SK-N-SH (cell line): Measurements from ENCODE around the gene MYBPC3.

ENCODE experiments used
- CHD2 ChIP-seq: fragments of 150-350 bp; IDR thresholded peaks from 2 replicates; pipeline ENCODE4 v1.6.1; 2018; ENCODE audit warnings: low read length; ENCODE audit not compliant: partially characterized antibody
- REST ChIP-seq: IDR thresholded peaks from 2 replicates; pipeline ENCODE4 v1.6.1; 2012; ENCODE audit warnings: mild to moderate bottlenecking, low read depth, low read length, moderate library complexity
- TF ChIP-seq, protein P1 (sequence below): fragments of 150-350 bp; IDR thresholded peaks from 2 replicates; pipeline ENCODE4 v1.6.1; 2016; ENCODE audit warnings: mild to moderate bottlenecking, low read depth, low read length
- TF ChIP-seq, protein P2 (sequence below): fragments of 200-600 bp; sonication (generic); IDR thresholded peaks from 2 replicates; pipeline ENCODE4 v1.6.1; 2017; ENCODE audit warnings: antibody characterized with exemption, mild to moderate bottlenecking, moderate library complexity

GRCh38 chr11:47332303-47332711 lies 20.2 kb downstream of the MYBPC3 start:
- TF ChIP-seq, protein P1, sequence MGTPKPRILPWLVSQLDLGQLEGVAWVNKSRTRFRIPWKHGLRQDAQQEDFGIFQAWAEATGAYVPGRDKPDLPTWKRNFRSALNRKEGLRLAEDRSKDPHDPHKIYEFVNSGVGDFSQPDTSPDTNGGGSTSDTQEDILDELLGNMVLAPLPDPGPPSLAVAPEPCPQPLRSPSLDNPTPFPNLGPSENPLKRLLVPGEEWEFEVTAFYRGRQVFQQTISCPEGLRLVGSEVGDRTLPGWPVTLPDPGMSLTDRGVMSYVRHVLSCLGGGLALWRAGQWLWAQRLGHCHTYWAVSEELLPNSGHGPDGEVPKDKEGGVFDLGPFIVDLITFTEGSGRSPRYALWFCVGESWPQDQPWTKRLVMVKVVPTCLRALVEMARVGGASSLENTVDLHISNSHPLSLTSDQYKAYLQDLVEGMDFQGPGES, result no peak
- TF ChIP-seq CHD2, result no peak
- TF ChIP-seq REST, result no peak
- TF ChIP-seq, protein P2, sequence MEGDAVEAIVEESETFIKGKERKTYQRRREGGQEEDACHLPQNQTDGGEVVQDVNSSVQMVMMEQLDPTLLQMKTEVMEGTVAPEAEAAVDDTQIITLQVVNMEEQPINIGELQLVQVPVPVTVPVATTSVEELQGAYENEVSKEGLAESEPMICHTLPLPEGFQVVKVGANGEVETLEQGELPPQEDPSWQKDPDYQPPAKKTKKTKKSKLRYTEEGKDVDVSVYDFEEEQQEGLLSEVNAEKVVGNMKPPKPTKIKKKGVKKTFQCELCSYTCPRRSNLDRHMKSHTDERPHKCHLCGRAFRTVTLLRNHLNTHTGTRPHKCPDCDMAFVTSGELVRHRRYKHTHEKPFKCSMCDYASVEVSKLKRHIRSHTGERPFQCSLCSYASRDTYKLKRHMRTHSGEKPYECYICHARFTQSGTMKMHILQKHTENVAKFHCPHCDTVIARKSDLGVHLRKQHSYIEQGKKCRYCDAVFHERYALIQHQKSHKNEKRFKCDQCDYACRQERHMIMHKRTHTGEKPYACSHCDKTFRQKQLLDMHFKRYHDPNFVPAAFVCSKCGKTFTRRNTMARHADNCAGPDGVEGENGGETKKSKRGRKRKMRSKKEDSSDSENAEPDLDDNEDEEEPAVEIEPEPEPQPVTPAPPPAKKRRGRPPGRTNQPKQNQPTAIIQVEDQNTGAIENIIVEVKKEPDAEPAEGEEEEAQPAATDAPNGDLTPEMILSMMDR, result no peak
